Measurements from ENCODE around the gene ZBTB49.

The ZBTB49 gene

GRCh38 chr4:4323705-4324534, 33.9 kb downstream of the ZBTB49 start:
- no peaks in the 10 kb centered on the region for H3K27me3 ChIP-seq (ENCODE audit: insufficient read depth, low read length, poor library complexity, severe bottlenecking)
- no peaks in the 10 kb centered on the region for H3F3A ChIP-seq (ENCODE audit: low read depth)
- no peaks in the 10 kb centered on the region for H3K9me3 ChIP-seq (ENCODE audit: insufficient read depth, low read depth, low read length)
- no peaks in the 10 kb centered on the region for H3K9me2 ChIP-seq (replicated peaks; ENCODE audit: low read depth, low read length)
- no peak overlapping the region for H3K4me2 ChIP-seq (ENCODE audit: low read depth, low read length, poor library complexity, severe bottlenecking)
- no peak overlapping the region for H2AFZ ChIP-seq (ENCODE audit: low read length)
- H3K4me1 ChIP-seq (ENCODE audit: insufficient read depth, low read length, poor library complexity, severe bottlenecking), result no peaks in the 10 kb centered on the region
- H3K4me3 ChIP-seq (ENCODE audit: low read length, poor library complexity, severe bottlenecking), result no peak overlapping the region
- H3K9ac ChIP-seq (ENCODE audit: low read depth, low read length, poor library complexity, severe bottlenecking), result no peak overlapping the region
- TF ChIP-seq CTCF (conservative IDR thresholded peaks at IDR 0.05; ENCODE audit: low read length) (no peak), EZH2phosphoT487 (IDR thresholded peaks at IDR 0.05; ENCODE audit: borderline replicate concordance) (no peak)
- H3K79me2 ChIP-seq (ENCODE audit: insufficient read depth, low read length), result no peaks in the 10 kb centered on the region
- H3K36me3 ChIP-seq (ENCODE audit: insufficient read depth, low read length), result peaks cover 15% of the 10 kb centered on the region; the same call in 1 of the 2 replicates
- H4K20me1 ChIP-seq (ENCODE audit: insufficient read depth, low read length, poor library complexity, severe bottlenecking), result no peaks in the 10 kb centered on the region

- H3K4me1 ChIP-seq (ENCODE audit: insufficient read depth, low read length, poor library complexity, severe bottlenecking), result no peaks in the 10 kb centered on the region
- no peak overlapping the region for H3K4me2 ChIP-seq (ENCODE audit: low read depth, low read length, poor library complexity, severe bottlenecking)
- H3K4me3 ChIP-seq (ENCODE audit: low read length, poor library complexity, severe bottlenecking), result no peak overlapping the region
- H3K27me3 ChIP-seq (ENCODE audit: insufficient read depth, low read length, poor library complexity, severe bottlenecking), result no peaks in the 10 kb centered on the region
- no peaks in the 10 kb centered on the region for H3F3A ChIP-seq (ENCODE audit: low read depth)
- no peak for TF ChIP-seq CTCF (conservative IDR thresholded peaks at IDR 0.05; ENCODE audit: low read length)
- TF ChIP-seq EZH2phosphoT487 (IDR thresholded peaks at IDR 0.05; ENCODE audit: borderline replicate concordance), result no peak
- no peaks in the 10 kb centered on the region for H3K79me2 ChIP-seq (ENCODE audit: insufficient read depth, low read length)
- no peaks in the 10 kb centered on the region for H4K20me1 ChIP-seq (ENCODE audit: insufficient read depth, low read length, poor library complexity, severe bottlenecking)
- H2AFZ ChIP-seq (ENCODE audit: low read length), result no peak overlapping the region
- H3K9me3 ChIP-seq (ENCODE audit: insufficient read depth, low read depth, low read length), result no peaks in the 10 kb centered on the region
- no peaks in the 10 kb centered on the region for H3K9me2 ChIP-seq (replicated peaks; ENCODE audit: low read depth, low read length)
- H3K36me3 ChIP-seq (ENCODE audit: insufficient read depth, low read length), result peaks cover 13% of the 10 kb centered on the region; the same call in 1 of the 2 replicates
- no peak overlapping the region for H3K9ac ChIP-seq (ENCODE audit: low read depth, low read length, poor library complexity, severe bottlenecking)
Measured at GRCh38 chr4:4325321-4325720, 35.3 kb downstream of the ZBTB49 start.

GRCh38 chr4:4326166-4326565, 36.1 kb downstream of the ZBTB49 start:
- H2AFZ ChIP-seq (ENCODE audit: low read length), result no peak overlapping the region
- no peaks in the 10 kb centered on the region for H3K79me2 ChIP-seq (ENCODE audit: insufficient read depth, low read length)
- H3K36me3 ChIP-seq (ENCODE audit: insufficient read depth, low read length), result peaks cover 5% of the 10 kb centered on the region; the same call in 1 of the 2 replicates
- TF ChIP-seq CTCF (conservative IDR thresholded peaks at IDR 0.05; ENCODE audit: low read length), result no peak
- no peak for TF ChIP-seq EZH2phosphoT487 (IDR thresholded peaks at IDR 0.05; ENCODE audit: borderline replicate concordance)
- H3K4me3 ChIP-seq (ENCODE audit: low read length, poor library complexity, severe bottlenecking), result no peak overlapping the region
- no peaks in the 10 kb centered on the region for H3K27me3 ChIP-seq (ENCODE audit: insufficient read depth, low read length, poor library complexity, severe bottlenecking)
- no peaks in the 10 kb centered on the region for H3K9me3 ChIP-seq (ENCODE audit: insufficient read depth, low read depth, low read length)
- H3F3A ChIP-seq (ENCODE audit: low read depth), result no peaks in the 10 kb centered on the region
- no peaks in the 10 kb centered on the region for H4K20me1 ChIP-seq (ENCODE audit: insufficient read depth, low read length, poor library complexity, severe bottlenecking)
- no peaks in the 10 kb centered on the region for H3K9me2 ChIP-seq (replicated peaks; ENCODE audit: low read depth, low read length)
- no peak overlapping the region for H3K4me2 ChIP-seq (ENCODE audit: low read depth, low read length, poor library complexity, severe bottlenecking)
- H3K9ac ChIP-seq (ENCODE audit: low read depth, low read length, poor library complexity, severe bottlenecking), result no peak overlapping the region
- H3K4me1 ChIP-seq (ENCODE audit: insufficient read depth, low read length, poor library complexity, severe bottlenecking), result no peaks in the 10 kb centered on the region
